H1 (cell line): ENCODE measurements around the gene NUBP2. TPM values are rescaled to one million over a fixed set of nuclear protein-coding genes. Genes with fewer than 3 reads are reported as not detected.

Experiments used
- CTCF ChIA-PET: fragments of 300-600 bp; sonication (Branson Sonifier 250); formaldehyde crosslinking; loops from one replicate; lab custom pipeline; 2021; ENCODE audit not compliant: partially characterized antibody; lab: Charles Lee
- POLR2A ChIA-PET: fragments of 300-600 bp; sonication (Branson Sonifier 250); formaldehyde crosslinking; loops from one replicate; lab custom pipeline; 2021; ENCODE audit warnings: inconsistent platforms; ENCODE audit not compliant: partially characterized antibody; lab: Charles Lee
- DNase-seq, 2 experiments: peaks; one replicate each; pipeline versions ENCODE4 v3.0.0 to v3.0.0-alpha.2; 2010 to 2022; ENCODE audit warnings: low spot score in 2 of 2, low read depth in 1 of 2, mixed read lengths in 1 of 2
- FAIRE-seq: peaks from 2 replicates; lab custom pipeline; 2011; peaks lifted over from hg19 to GRCh38; lab: Jason Lieb, UNC
- H2AFZ ChIP-seq: 2 replicates; pipeline ENCODE4 v1.8.1; 2012; ENCODE audit warnings: low read length, inconsistent platforms
- H2AK5ac ChIP-seq: 2 replicates; pipeline ENCODE4 v1.6.1; 2013; ENCODE audit warnings: low read depth, low read length
- H2BK120ac ChIP-seq: replicated peaks from 2 replicates; pipeline ENCODE3; 2013; ENCODE audit warnings: low read depth, low read length, inconsistent platforms
- H2BK12ac ChIP-seq: 2 replicates; pipeline ENCODE4 v1.6.1; 2013; ENCODE audit warnings: low read depth, low read length
- H2BK15ac ChIP-seq: 2 replicates; pipeline ENCODE4 v1.6.1; 2013; ENCODE audit warnings: low read length
- H2BK20ac ChIP-seq: 2 replicates; pipeline ENCODE4 v1.6.1; 2013; ENCODE audit warnings: low read length
- H2BK5ac ChIP-seq: 2 replicates; pipeline ENCODE4 v1.6.1; 2013; ENCODE audit warnings: low read depth, low read length
- H3K14ac ChIP-seq: 2 replicates; pipeline ENCODE4 v1.6.1; 2013; ENCODE audit warnings: inconsistent platforms; ENCODE audit not compliant: insufficient read length
- H3K18ac ChIP-seq: 2 replicates; pipeline ENCODE4 v1.6.1; 2013; ENCODE audit warnings: low read length; ENCODE audit errors: extremely low read depth
- H3K23ac ChIP-seq: 2 replicates; pipeline ENCODE4 v1.6.1; 2013; ENCODE audit warnings: inconsistent platforms; ENCODE audit not compliant: insufficient read length
- H3K23me2 ChIP-seq: 2 replicates; pipeline ENCODE4 v1.6.1; 2013; ENCODE audit warnings: low read depth, low read length
- H3K27ac ChIP-seq: 2 replicates; pipeline ENCODE4 v1.6.1; 2011; ENCODE audit warnings: low read depth, low read length, inconsistent platforms
- H3K27me3 ChIP-seq, 4 experiments: replicated peaks in 1 of 4; 1 replicate in 1 of 4; 2 replicates in 3 of 4; pipeline versions ENCODE4 v1.6.1 to v1.8.1; 2011 to 2013; ENCODE audit warnings: low read length in 3 of 4, mild to moderate bottlenecking in 3 of 4, inconsistent platforms in 2 of 4, mixed read lengths in 2 of 4, moderate library complexity in 1 of 4; ENCODE audit not compliant: control insufficient read depth in 3 of 4, insufficient read depth in 3 of 4; ENCODE audit errors: extremely low read depth in 1 of 4
- H3K36me3 ChIP-seq, 4 experiments: 2 replicates each; pipeline versions ENCODE4 v1.6.1 to v1.8.1; 2011 to 2013; ENCODE audit warnings: mild to moderate bottlenecking in 4 of 4, low read length in 3 of 4, moderate library complexity in 2 of 4, control low read depth in 1 of 4, inconsistent platforms in 1 of 4; ENCODE audit not compliant: insufficient read depth in 4 of 4, control insufficient read depth in 2 of 4
- H3K4ac ChIP-seq: replicated peaks from 2 replicates; pipeline ENCODE3; 2013; ENCODE audit warnings: low read length, low read depth, mixed read lengths, inconsistent platforms; ENCODE audit not compliant: insufficient read length
- H3K4me1 ChIP-seq, 4 experiments: replicated peaks in 1 of 4; 1 replicate in 1 of 4; 2 replicates in 3 of 4; pipeline versions ENCODE4 v1.6.1 to v1.8.1; 2011 to 2013; ENCODE audit warnings: low read length in 3 of 4, inconsistent platforms in 2 of 4, mixed read lengths in 1 of 4; ENCODE audit not compliant: insufficient read depth in 4 of 4, control insufficient read depth in 3 of 4
- H3K4me2 ChIP-seq, 2 experiments: 2 replicates each; pipeline versions ENCODE4 v1.6.1 to v1.8.1; 2011 to 2013; ENCODE audit warnings: low read depth in 2 of 2, low read length in 2 of 2, control low read depth in 1 of 2, inconsistent platforms in 1 of 2, mild to moderate bottlenecking in 1 of 2; ENCODE audit not compliant: insufficient read depth in 1 of 2
- H3K4me3 ChIP-seq, 4 experiments: fragments of 200-600, 300-600 bp in 1 of 4; sonication (generic), shearing (Covaris generic), sonication (Bioruptor Twin) in 1 of 4; 2 replicates each; pipeline versions ENCODE4 v1.5.1 to v1.8.1; 2011 to 2016; ENCODE audit warnings: low read length in 4 of 4, low read depth in 3 of 4, control low read depth in 2 of 4, inconsistent platforms in 2 of 4, mild to moderate bottlenecking in 2 of 4, mixed read lengths in 1 of 4, moderate library complexity in 1 of 4; ENCODE audit not compliant: insufficient read depth in 2 of 4; ENCODE audit errors: extremely low read depth in 1 of 4
- H3K56ac ChIP-seq: replicated peaks from 2 replicates; pipeline ENCODE3; 2013; ENCODE audit warnings: low read depth, mild to moderate bottlenecking, mixed read lengths, low read length, inconsistent platforms; ENCODE audit not compliant: insufficient read length
- H3K79me1 ChIP-seq: 2 replicates; pipeline ENCODE4 v1.6.1; 2013; ENCODE audit warnings: low read depth, low read length, control low read depth
- H3K79me2 ChIP-seq, 2 experiments: 2 replicates each; pipeline versions ENCODE4 v1.6.1 to v1.8.1; 2012 to 2013; ENCODE audit warnings: low read length in 2 of 2, mild to moderate bottlenecking in 2 of 2, inconsistent platforms in 1 of 2; ENCODE audit not compliant: insufficient read depth in 2 of 2, control insufficient read depth in 1 of 2
- H3K9ac ChIP-seq, 4 experiments: replicated peaks in 1 of 4; 1 replicate in 1 of 4; 2 replicates in 3 of 4; pipeline versions ENCODE4 v1.6.1 to v1.8.1; 2011 to 2013; ENCODE audit warnings: low read depth in 3 of 4, low read length in 3 of 4, control low read depth in 2 of 4, mild to moderate bottlenecking in 2 of 4, moderate library complexity in 2 of 4, inconsistent platforms in 1 of 4; ENCODE audit errors: extremely low read depth in 1 of 4
- H3K9me3 ChIP-seq, 2 experiments: 2 replicates each; pipeline versions ENCODE4 v1.6.1 to v1.8.1; 2012 to 2013; ENCODE audit warnings: mild to moderate bottlenecking in 2 of 2, moderate library complexity in 2 of 2, control low read depth in 1 of 2, inconsistent platforms in 1 of 2, low read depth in 1 of 2, low read length in 1 of 2, mixed read lengths in 1 of 2; ENCODE audit not compliant: insufficient read depth in 2 of 2
- H4K20me1 ChIP-seq, 2 experiments: replicated peaks in 1 of 2; 2 replicates each; pipeline versions ENCODE3 to v1.8.1; 2011 to 2013; ENCODE audit warnings: inconsistent platforms in 2 of 2, low read length in 2 of 2, mild to moderate bottlenecking in 1 of 2; ENCODE audit not compliant: insufficient read depth in 2 of 2, control insufficient read depth in 1 of 2
- H4K5ac ChIP-seq: 2 replicates; pipeline ENCODE4 v1.6.1; 2013; ENCODE audit warnings: low read length, low read depth, mixed read lengths, inconsistent platforms; ENCODE audit not compliant: insufficient read length
- H4K8ac ChIP-seq: 2 replicates; pipeline ENCODE4 v1.8.0; 2013; ENCODE audit warnings: mild to moderate bottlenecking, moderate library complexity, low read length, inconsistent platforms; ENCODE audit not compliant: insufficient read depth; ENCODE audit errors: extremely low read depth
- H4K91ac ChIP-seq: replicated peaks from 2 replicates; pipeline ENCODE3; 2013; ENCODE audit warnings: low read length, mixed read lengths, inconsistent platforms; ENCODE audit not compliant: insufficient read length
- BACH1 ChIP-seq: IDR thresholded peaks from 2 replicates; pipeline ENCODE4 v1.6.1; 2012; ENCODE audit warnings: low read length, improper control_type of control experiment
- CEBPB ChIP-seq: IDR thresholded peaks from 2 replicates; pipeline ENCODE4 v1.6.1; 2012; ENCODE audit warnings: low read depth, low read length
- E2F6 ChIP-seq: IDR thresholded peaks from 2 replicates; pipeline ENCODE4 v1.6.1; 2012; ENCODE audit warnings: inconsistent platforms
- EGR1 ChIP-seq: IDR thresholded peaks from 2 replicates; pipeline ENCODE4 v1.6.1; 2011; ENCODE audit warnings: low read depth, low read length, borderline replicate concordance
- NRF1 ChIP-seq: IDR thresholded peaks from 2 replicates; pipeline ENCODE4 v1.6.1; 2011; ENCODE audit warnings: mild to moderate bottlenecking, low read depth, low read length, improper control_type of control experiment
- PHF8 ChIP-seq: fragments of 200-600 bp; sonication (generic); conservative IDR thresholded peaks from 2 replicates; pipeline ENCODE4 v1.7.1; 2012; ENCODE audit warnings: low read depth, mild to moderate bottlenecking, inconsistent platforms, low read length, moderate library complexity
- POLR2AphosphoS5 ChIP-seq: IDR thresholded peaks from 2 replicates; pipeline ENCODE4 v1.6.1; 2011; ENCODE audit warnings: low read depth, low read length
- SP1 ChIP-seq: IDR thresholded peaks from 2 replicates; pipeline ENCODE4 v1.6.1; 2011; ENCODE audit warnings: low read depth, low read length
- TBP ChIP-seq: IDR thresholded peaks from 2 replicates; pipeline ENCODE4 v1.6.1; 2011; ENCODE audit warnings: low read depth, low read length, improper control_type of control experiment
- YY1 ChIP-seq: IDR thresholded peaks from 2 replicates; pipeline ENCODE4 v1.6.1; 2011; ENCODE audit warnings: low read depth, mild to moderate bottlenecking, low read length
- ZNF274 ChIP-seq: IDR thresholded peaks from 2 replicates; pipeline ENCODE4 v1.7.0; 2012; ENCODE audit warnings: low read length, borderline replicate concordance; ENCODE audit errors: extremely low read depth
- WGBS, 2 experiments: shearing (Covaris generic) in 1 of 2; methylation state at CpG; one replicate each; pipeline versions ENCODE4 v1.1.6 to v1.1.7; 2013 to 2015; ENCODE audit warnings: low lambda C conversion rate in 2 of 2, mixed read lengths in 2 of 2, inconsistent platforms in 1 of 2, low coverage in 1 of 2, missing lambda C conversion rate in 1 of 2; ENCODE audit not compliant: insufficient replicate concordance in 2 of 2, insufficient coverage in 1 of 2, insufficient read length in 1 of 2; ENCODE audit errors: extremely low coverage in 1 of 2, missing lambda C conversion rate in 1 of 2; 5-methylcytosine and 5-hydroxymethylcytosine counted together
- polyA plus RNA-seq, 7 experiments: library from polyadenylated mRNA; depleted of rRNA in 3 of 7; stranded (reverse) in 5 of 7; unstranded in 2 of 7; fragments of >200 nt in 5 of 7; fragments of 200-250 nt in 2 of 7; gene quantifications; 1 replicate in 5 of 7; 2 replicates in 1 of 7; 4 replicates in 1 of 7; pipeline versions ENCODE4 v1.2.1 to v1.2.3, GENCODE V29; 2011 to 2013; ENCODE audit warnings: missing spikeins in 2 of 7, mixed read lengths in 2 of 7
- total RNA-seq: library from RNA; stranded (reverse); fragmentation: NEBNext Ultra II Directional; extraction: Animal tissue kit (Norgen Biotek cat#: 25700); gene quantifications from 2 replicates; pipeline ENCODE4 v1.2.1, GENCODE V29; 2021
- TF ChIP-seq, protein P1 (sequence below): IDR thresholded peaks from 2 replicates; pipeline ENCODE4 v1.6.1; 2011; ENCODE audit warnings: low read depth, mild to moderate bottlenecking, low read length; ENCODE audit not compliant: insufficient read depth

The NUBP2 gene
- total and polyA plus RNA-seq, 2 of the 8 experiments (the other 6 are each of a cell fraction or from before 2014, with no cell fraction given), result 70.3 to 96.9 TPM

DNA sequence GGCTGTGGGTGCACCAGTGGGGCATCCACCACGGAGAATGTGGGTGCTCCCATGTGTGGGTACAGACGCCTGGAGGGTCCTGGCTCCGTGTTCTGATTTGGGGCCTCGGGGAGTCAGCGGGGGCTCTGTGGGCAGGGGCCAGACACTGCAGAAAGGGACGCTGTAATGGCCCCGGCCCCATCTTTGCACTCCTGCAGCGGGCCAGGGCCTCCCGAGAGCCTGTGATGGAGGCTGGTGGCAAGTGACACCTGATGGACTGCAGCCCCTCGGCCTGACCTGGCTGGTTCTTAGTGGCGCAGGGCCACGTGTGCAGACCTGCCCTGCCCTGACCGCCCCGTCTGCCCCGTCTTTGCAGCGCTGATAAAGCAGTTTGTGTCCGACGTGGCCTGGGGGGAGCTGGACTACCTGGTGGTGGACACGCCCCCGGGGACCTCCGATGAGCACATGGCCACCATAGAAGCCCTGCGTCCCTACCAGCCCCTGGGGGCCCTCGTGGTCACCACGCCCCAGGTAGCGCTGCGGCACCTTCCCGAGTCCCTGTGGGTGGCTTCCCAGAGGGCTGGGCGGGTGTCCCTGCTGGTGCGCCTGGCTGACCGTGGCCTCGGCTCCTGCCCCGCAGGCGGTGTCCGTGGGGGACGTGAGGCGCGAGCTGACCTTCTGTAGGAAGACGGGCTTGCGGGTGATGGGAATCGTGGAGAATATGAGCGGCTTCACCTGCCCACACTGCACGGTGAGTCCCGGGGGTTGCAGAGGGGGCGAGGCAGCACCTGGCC lies 4.7 kb downstream of the NUBP2 start:
- peaks cover 3% of the 10 kb centered on the region; the same call in 1 of the 2 replicates for H3K23me2 ChIP-seq
- no peaks in the 10 kb centered on the region for H3K27me3 ChIP-seq
- no peak overlapping the region for H2BK5ac ChIP-seq
- H3K4ac ChIP-seq, result no peak overlapping the region
- H3K79me2 ChIP-seq, result peaks cover 0 to 35% of the 10 kb centered on the region in 2 experiments; a peak in 3 of 4 replicates
- ChIA-PET POLR2A (interaction anchor here (1.6 to 4.0 kb wide), 5 partner anchors 8 to 33 kb away, joined by 3 to 15 read pairs (median 5); partner anchors contain the start of gene NME3), CTCF (interaction anchor here (1.8 kb wide), 1 partner anchor 63 kb away, joined by 7 read pairs; no protein-coding TSS in a partner anchor)
- H3K56ac ChIP-seq, result no peak overlapping the region
- H2BK12ac ChIP-seq, result no peak overlapping the region
- FAIRE-seq (no peak), DNase-seq (no peak)
- H4K20me1 ChIP-seq, result peaks cover 20 to 21% of the 10 kb centered on the region in 2 experiments
- no peak overlapping the region for H3K4me2 ChIP-seq
- H2BK20ac ChIP-seq, result no peak overlapping the region
- H3K18ac ChIP-seq, result no peak overlapping the region
- no peak overlapping the region for H2AK5ac ChIP-seq
- no peak overlapping the region for H3K9ac ChIP-seq
- WGBS, 2 experiments, result 97% methylated on average over 23 of the region's 44 CpGs; no CpG with 5 or more reads in 1 of the 2 experiments
- H3K4me1 ChIP-seq, result no peaks in the 10 kb centered on the region; a peak in 1 of 7 replicates
- H4K8ac ChIP-seq, result 0 out of 2 replicates have a peak overlapping the region, but pooled peaks have one; percentile 51
- no peak overlapping the region for H3K14ac ChIP-seq
- no peak overlapping the region for H2BK120ac ChIP-seq
- H3K27ac ChIP-seq, result no peak overlapping the region
- peaks cover 13% of the 10 kb centered on the region; the same call in 1 of the 2 replicates for H3K79me1 ChIP-seq
- no peaks in the 10 kb centered on the region for H3K9me3 ChIP-seq
- no peak overlapping the region for H2BK15ac ChIP-seq
- H4K5ac ChIP-seq, result no peak overlapping the region
- H4K91ac ChIP-seq, result no peak overlapping the region
- no peak overlapping the region for H3K4me3 ChIP-seq
- H3K36me3 ChIP-seq, result peaks cover 0 to 44% (median 2%) of the 10 kb centered on the region in 4 experiments; a peak in 4 of 8 replicates
- H3K23ac ChIP-seq, result no peak overlapping the region
- H2AFZ ChIP-seq, result no peak overlapping the region
- no peak for TF ChIP-seq E2F6
- TF ChIP-seq SP1, result no peak
- no peak for TF ChIP-seq EGR1
- TF ChIP-seq ZNF274, result no peak
- TF ChIP-seq BACH1, result no peak
- no peak for TF ChIP-seq PHF8
- TF ChIP-seq, protein P1, sequence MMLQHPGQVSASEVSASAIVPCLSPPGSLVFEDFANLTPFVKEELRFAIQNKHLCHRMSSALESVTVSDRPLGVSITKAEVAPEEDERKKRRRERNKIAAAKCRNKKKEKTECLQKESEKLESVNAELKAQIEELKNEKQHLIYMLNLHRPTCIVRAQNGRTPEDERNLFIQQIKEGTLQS, result no peak
- no peak for TF ChIP-seq POLR2AphosphoS5
- no peak for TF ChIP-seq NRF1
- no peak for TF ChIP-seq YY1
- TF ChIP-seq CEBPB, result no peak
- no peak for TF ChIP-seq TBP
